ENCODE results near the gene GPC3. TPM values are rescaled to one million over a fixed set of nuclear protein-coding genes. Genes with fewer than 3 reads are reported as not detected.

Gene GPC3
- total RNA-seq, 4 donors from 2014 or later = 0.82 to 4.9 (median 1.8) TPM

DNA sequence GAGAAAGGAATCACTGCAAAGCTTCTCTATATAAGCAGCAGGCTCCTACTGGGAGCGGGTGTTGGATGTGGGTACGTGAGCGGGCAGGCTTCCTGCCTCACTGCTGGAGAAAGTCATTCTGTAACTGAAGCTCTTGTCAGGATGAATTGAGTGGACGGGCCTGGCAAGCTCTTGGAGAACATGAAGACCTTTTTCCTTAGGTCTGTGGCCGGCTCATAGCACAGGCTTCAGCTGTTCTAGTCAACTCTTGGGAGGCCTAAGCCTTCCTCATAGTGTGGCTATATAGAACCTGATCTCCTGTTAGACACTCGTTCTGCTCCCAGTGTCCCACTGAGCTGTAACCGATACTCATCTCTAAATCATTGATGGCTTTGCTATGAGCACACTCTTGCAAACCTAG is 461.9 kb downstream of the GPC3 start:
- Histone ChIP-seq H3K4me1 (no peaks in the 10 kb centered on the region), H3K27ac (no peak overlapping the region), H3K36me3 (no peaks in the 10 kb centered on the region), H3K27me3 (no peaks in the 10 kb centered on the region), H3K9me3 (no peaks in the 10 kb centered on the region), H3K4me3 (no peak overlapping the region)
- no peak for DNase-seq
- TF ChIP-seq POLR2A (IDR thresholded peaks at IDR 0.05) (no peak), POLR2AphosphoS5 (IDR thresholded peaks at IDR 0.05) (no peak), EP300 (IDR thresholded peaks at IDR 0.05; ENCODE audit: low read depth) (no peak)
- TF ChIP-seq, protein P1, sequence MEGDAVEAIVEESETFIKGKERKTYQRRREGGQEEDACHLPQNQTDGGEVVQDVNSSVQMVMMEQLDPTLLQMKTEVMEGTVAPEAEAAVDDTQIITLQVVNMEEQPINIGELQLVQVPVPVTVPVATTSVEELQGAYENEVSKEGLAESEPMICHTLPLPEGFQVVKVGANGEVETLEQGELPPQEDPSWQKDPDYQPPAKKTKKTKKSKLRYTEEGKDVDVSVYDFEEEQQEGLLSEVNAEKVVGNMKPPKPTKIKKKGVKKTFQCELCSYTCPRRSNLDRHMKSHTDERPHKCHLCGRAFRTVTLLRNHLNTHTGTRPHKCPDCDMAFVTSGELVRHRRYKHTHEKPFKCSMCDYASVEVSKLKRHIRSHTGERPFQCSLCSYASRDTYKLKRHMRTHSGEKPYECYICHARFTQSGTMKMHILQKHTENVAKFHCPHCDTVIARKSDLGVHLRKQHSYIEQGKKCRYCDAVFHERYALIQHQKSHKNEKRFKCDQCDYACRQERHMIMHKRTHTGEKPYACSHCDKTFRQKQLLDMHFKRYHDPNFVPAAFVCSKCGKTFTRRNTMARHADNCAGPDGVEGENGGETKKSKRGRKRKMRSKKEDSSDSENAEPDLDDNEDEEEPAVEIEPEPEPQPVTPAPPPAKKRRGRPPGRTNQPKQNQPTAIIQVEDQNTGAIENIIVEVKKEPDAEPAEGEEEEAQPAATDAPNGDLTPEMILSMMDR (IDR thresholded peaks at IDR 0.05) = no peak
- in situ Hi-C loops (cut with MboI; ENCODE audit: low pct_ligation_motif_present in 1 of 4, low pct_unique_long_range_greater_than_20kb in 1 of 4, low sequenced_read_pairs in 3 of 4) (no loop called here), intact Hi-C loops (cut with DNase I; ENCODE audit: low total_unique reads) (no loop called here)
- 85% methylated on average over 7 of the region's 7 CpGs; no CpG with 5 or more reads in 1 of the 2 donors for WGBS, 2 donors (ENCODE audit: low coverage in 1 of 2)

DNA sequence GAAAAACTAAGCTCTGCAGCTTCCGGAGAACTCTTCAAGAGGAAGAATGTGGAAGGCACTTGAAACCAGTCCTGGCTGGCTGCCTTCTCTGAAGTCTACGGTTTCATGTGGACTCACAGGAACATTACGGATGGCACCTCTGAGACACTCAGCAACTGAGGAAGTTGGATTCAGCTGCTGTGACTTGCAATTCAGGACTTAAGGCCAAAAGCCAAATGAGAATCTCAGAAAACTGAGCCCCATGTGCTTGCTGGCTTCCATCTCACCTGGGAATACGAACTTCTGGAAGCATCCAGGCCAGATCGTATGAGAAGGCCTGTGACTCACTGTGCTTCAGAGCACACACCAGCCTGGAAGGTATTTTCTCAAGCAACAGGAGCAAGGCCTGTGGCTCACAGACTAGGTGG is 462.3 kb downstream of the GPC3 start:
- Histone ChIP-seq H3K27ac (no peak overlapping the region), H3K36me3 (no peaks in the 10 kb centered on the region), H3K4me3 (no peak overlapping the region), H3K9me3 (no peaks in the 10 kb centered on the region), H3K27me3 (no peaks in the 10 kb centered on the region), H3K4me1 (no peaks in the 10 kb centered on the region)
- 72% methylated on average over 5 of the region's 5 CpGs; no CpG with 5 or more reads in 1 of the 2 donors for WGBS, 2 donors (ENCODE audit: low coverage in 1 of 2)
- TF ChIP-seq POLR2AphosphoS5 (IDR thresholded peaks at IDR 0.05) (no peak), POLR2A (IDR thresholded peaks at IDR 0.05) (no peak), EP300 (IDR thresholded peaks at IDR 0.05; ENCODE audit: low read depth) (no peak)
- TF ChIP-seq, protein P1 (IDR thresholded peaks at IDR 0.05) = no peak
- intact Hi-C loops (cut with DNase I; ENCODE audit: low total_unique reads) = no loop called here
- in situ Hi-C loops (cut with MboI; ENCODE audit: low pct_ligation_motif_present in 1 of 4, low pct_unique_long_range_greater_than_20kb in 1 of 4, low sequenced_read_pairs in 3 of 4) = no loop called here
- DNase-seq = no peak

DNA sequence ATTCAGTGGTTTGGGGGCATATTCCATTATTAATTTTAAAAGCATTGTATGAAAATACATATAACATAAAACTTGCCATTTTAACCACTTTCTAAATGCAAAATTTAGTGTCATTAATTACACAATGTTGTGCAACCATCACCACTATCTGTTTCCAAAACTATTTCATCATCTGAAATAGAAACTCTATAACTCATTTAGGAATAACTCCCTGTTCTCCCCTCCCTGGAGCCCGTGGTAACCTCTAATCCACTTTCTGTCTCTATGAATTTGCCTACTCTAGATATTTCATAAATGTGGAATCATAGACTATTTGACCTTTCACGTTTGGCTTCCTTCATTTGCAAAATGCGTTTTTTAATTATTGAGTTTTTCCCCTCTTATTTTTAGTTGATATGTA is 468.7 kb downstream of the GPC3 start:
- no peaks in the 10 kb centered on the region for H3K9me3 ChIP-seq
- DNase-seq = no peak
- WGBS, 2 donors (ENCODE audit: low coverage in 1 of 2) = 54 to 64% methylated on average over 3 of the region's 3 CpGs
- no peaks in the 10 kb centered on the region for H3K36me3 ChIP-seq
- no peaks in the 10 kb centered on the region for H3K27me3 ChIP-seq
- H3K27ac ChIP-seq = no peak overlapping the region
- TF ChIP-seq POLR2A (IDR thresholded peaks at IDR 0.05) (no peak), EP300 (IDR thresholded peaks at IDR 0.05; ENCODE audit: low read depth) (no peak), POLR2AphosphoS5 (IDR thresholded peaks at IDR 0.05) (no peak)
- TF ChIP-seq, protein P1 (IDR thresholded peaks at IDR 0.05) = no peak
- no peaks in the 10 kb centered on the region for H3K4me1 ChIP-seq
- intact Hi-C loops (cut with DNase I; ENCODE audit: low total_unique reads) = no loop called here
- in situ Hi-C loops (cut with MboI; ENCODE audit: low pct_ligation_motif_present in 1 of 4, low pct_unique_long_range_greater_than_20kb in 1 of 4, low sequenced_read_pairs in 3 of 4) = no loop called here
- H3K4me3 ChIP-seq = no peak overlapping the region

DNA sequence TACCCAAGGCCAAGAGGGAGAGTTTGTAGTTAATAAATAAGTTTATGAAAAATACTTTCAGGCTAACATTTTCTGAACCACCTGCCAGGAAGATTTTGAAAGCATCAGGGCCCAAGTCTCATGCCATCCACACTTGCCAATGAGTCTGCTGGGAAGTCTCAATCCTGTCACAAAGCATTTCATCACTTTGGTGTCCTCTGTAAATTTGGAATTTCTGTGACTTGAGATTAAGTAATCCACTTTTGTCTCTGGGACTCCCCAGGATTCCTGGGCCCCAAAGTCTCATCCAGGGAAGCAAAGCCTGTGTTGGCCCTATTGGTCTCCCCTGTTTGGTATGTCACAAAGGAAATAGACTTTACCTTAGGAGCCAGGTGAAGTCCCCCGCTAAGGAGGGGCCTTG is 470.9 kb downstream of the GPC3 start:
- Histone ChIP-seq H3K4me1 (no peaks in the 10 kb centered on the region), H3K36me3 (no peaks in the 10 kb centered on the region), H3K27ac (no peak overlapping the region), H3K27me3 (no peaks in the 10 kb centered on the region), H3K4me3 (no peak overlapping the region), H3K9me3 (no peaks in the 10 kb centered on the region)
- DNase-seq = no peak
- WGBS, 2 donors (ENCODE audit: low coverage in 1 of 2) = 87% methylated on average over 1 of the region's 1 CpG; no CpG with 5 or more reads in 1 of the 2 donors
- intact Hi-C loops (cut with DNase I; ENCODE audit: low total_unique reads) = no loop called here
- in situ Hi-C loops (cut with MboI; ENCODE audit: low pct_ligation_motif_present in 1 of 4, low pct_unique_long_range_greater_than_20kb in 1 of 4, low sequenced_read_pairs in 3 of 4) = no loop called here
- no peak for TF ChIP-seq EP300 (IDR thresholded peaks at IDR 0.05; ENCODE audit: low read depth)
- TF ChIP-seq, protein P1 (IDR thresholded peaks at IDR 0.05) = no peak
- no peak for TF ChIP-seq POLR2A (IDR thresholded peaks at IDR 0.05)
- no peak for TF ChIP-seq POLR2AphosphoS5 (IDR thresholded peaks at IDR 0.05)
